Measurements from ENCODE around the gene FUT1.

The FUT1 gene

GRCh38 chr19:48742096-48742495 lies 10.3 kb downstream of the FUT1 start:
- in situ Hi-C loops (cut with HindIII; ENCODE audit: low sequenced_read_pairs) = no loop called here

- in situ Hi-C loops (cut with HindIII; ENCODE audit: low sequenced_read_pairs) = no loop called here
These were observed 11.1 kb downstream of the FUT1 start for GRCh38 chr19:48741129-48741999.

- in situ Hi-C loops (cut with HindIII; ENCODE audit: low sequenced_read_pairs) = no loop called here
These were observed 12.1 kb downstream of the FUT1 start, which contains the start of gene RASIP1 for GRCh38 chr19:48740164-48740972. Gene RASIP1 (minus strand): TSS chr19:48740610. CDS start chr19:48740282, 328 bp downstream.

- in situ Hi-C loops (cut with HindIII; ENCODE audit: low sequenced_read_pairs) = no loop called here
These were observed 12.9 kb downstream of the FUT1 start for GRCh38 chr19:48739404-48740163.

GRCh38 chr19:48738557-48739403 lies 13.7 kb downstream of the FUT1 start:
- in situ Hi-C loops (cut with HindIII; ENCODE audit: low sequenced_read_pairs) = no loop called here

GRCh38 chr19:48737360-48737998 lies 15.0 kb downstream of the FUT1 start:
- in situ Hi-C loops (cut with HindIII; ENCODE audit: low sequenced_read_pairs) = no loop called here

- in situ Hi-C loops (cut with HindIII; ENCODE audit: low sequenced_read_pairs) = no loop called here
These were observed 17.3 kb downstream of the FUT1 start for GRCh38 chr19:48735031-48735615.

GRCh38 chr19:48734625-48735024 lies 17.8 kb downstream of the FUT1 start:
- in situ Hi-C loops (cut with HindIII; ENCODE audit: low sequenced_read_pairs) = no loop called here

- in situ Hi-C loops (cut with HindIII; ENCODE audit: low sequenced_read_pairs) = no loop called here
These were observed 21.0 kb downstream of the FUT1 start for GRCh38 chr19:48731452-48731851.

- in situ Hi-C loops (cut with HindIII; ENCODE audit: low sequenced_read_pairs) = no loop called here
These were observed 23.4 kb downstream of the FUT1 start for GRCh38 chr19:48728911-48729664.

- in situ Hi-C loops (cut with HindIII; ENCODE audit: low sequenced_read_pairs) = no loop called here
These were observed 25.9 kb downstream of the FUT1 start for GRCh38 chr19:48726556-48726955.

- in situ Hi-C loops (cut with HindIII; ENCODE audit: low sequenced_read_pairs) = no loop called here
These were observed 27.4 kb downstream of the FUT1 start for GRCh38 chr19:48724796-48725753.

- in situ Hi-C loops (cut with HindIII; ENCODE audit: low sequenced_read_pairs) = no loop called here
These were observed 30.2 kb downstream of the FUT1 start for GRCh38 chr19:48722196-48722708.

GRCh38 chr19:48720613-48721296 lies 31.7 kb downstream of the FUT1 start:
- in situ Hi-C loops (cut with HindIII; ENCODE audit: low sequenced_read_pairs) = no loop called here

GRCh38 chr19:48720251-48720612 lies 32.2 kb downstream of the FUT1 start:
- in situ Hi-C loops (cut with HindIII; ENCODE audit: low sequenced_read_pairs) = no loop called here

- in situ Hi-C loops (cut with HindIII; ENCODE audit: low sequenced_read_pairs) = no loop called here
These were observed 32.9 kb downstream of the FUT1 start, which contains the start of gene MAMSTR for GRCh38 chr19:48719263-48720171. Gene MAMSTR (minus strand): TSS chr19:48719725. CDS start chr19:48719031, 694 bp downstream.

Measured in DLD1 (cell line).